ENCODE results near the gene GBP3.
"Not testable (repeated sequence)": the region's sequence is repeated elsewhere in the genome, so short reads cannot be mapped to it uniquely, and the experiment has no call there.

Gene GBP3

DNA sequence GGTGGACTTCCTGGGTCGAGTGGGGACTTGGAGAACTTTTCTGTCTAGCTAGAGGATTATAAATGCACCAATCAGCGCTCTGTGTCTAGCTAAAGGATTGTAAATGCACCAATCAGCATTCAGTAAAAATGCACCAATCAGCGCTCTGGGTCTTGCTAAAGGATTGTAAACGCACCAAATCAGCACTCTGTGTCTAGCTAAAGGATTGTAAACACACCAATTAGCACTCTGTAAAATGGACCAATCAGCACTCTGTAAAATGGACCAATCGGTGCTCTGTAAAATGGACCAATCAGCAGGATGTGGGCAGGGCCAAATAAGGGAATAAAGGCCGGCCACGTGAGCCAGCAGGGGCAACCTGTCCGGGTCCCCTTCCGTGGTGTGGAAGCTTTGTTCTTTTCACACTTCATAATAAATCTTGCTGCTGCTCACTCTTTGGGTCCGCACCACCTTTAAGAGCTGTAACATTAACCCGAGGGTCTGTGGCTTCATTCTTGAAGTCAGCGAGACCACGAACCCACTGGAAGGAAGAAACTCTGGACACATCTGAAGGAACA lies 48.0 kb downstream of the GBP3 start:
- not testable (repeated sequence) for DNase-seq

DNA sequence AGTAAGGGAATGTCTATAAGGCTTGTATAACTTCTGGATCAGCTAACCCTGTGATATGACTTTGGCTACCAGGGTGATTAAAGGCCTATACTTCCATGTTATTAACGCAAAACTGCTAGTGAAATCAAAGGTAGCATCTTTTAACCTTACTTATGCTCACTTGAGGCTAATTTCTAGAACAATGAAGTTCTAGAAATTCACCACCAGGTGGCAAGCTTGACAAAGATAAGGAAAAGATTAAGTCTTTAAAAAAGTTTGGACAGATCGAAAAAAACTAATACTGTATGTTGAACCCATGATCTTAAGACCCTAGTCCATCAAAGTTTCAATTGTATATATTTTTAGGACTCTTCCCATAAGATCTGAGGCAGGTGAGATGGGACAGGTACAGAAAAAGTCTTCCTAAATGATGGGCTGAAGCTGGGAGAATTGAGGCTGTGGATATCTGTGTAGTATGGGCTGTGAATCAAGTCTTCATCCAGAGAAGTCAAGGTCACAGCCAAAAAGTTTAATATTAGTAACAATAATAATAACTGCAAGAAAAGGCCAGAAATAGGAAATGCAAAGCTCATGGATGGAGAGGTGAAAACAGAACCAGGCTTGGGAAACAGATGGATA lies 49.0 kb downstream of the GBP3 start:
- DNase-seq, result peak; percentile 40

DNA sequence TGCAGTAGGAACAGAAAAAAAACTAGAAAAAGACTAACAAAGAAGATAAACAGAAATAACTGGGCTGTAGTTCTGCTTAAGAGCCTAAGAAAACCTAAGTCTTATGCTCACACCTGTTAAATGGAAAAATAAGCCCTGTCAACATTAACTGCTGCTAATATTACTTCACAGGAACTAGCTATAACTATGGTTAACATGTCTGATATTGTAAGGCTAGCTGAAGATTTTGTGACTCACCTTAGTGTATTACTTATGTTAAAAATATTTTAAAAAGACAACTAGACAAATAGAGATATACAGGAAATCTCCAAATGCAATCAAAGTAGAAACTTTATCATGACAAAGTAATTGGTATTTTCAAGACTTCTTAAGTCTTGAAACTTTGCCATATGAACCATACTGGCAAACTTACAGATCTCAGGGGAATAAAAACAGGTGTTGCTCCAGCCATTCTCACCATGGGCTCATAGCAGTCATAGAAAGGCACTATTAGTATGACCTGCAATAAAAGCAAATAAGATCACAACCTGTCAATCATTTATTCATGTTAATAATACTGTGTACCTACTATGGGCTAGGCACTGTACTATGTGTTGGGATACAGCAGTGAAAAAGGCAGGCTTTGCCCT lies 60.9 kb downstream of the GBP3 start:
- no peak for DNase-seq

DNA sequence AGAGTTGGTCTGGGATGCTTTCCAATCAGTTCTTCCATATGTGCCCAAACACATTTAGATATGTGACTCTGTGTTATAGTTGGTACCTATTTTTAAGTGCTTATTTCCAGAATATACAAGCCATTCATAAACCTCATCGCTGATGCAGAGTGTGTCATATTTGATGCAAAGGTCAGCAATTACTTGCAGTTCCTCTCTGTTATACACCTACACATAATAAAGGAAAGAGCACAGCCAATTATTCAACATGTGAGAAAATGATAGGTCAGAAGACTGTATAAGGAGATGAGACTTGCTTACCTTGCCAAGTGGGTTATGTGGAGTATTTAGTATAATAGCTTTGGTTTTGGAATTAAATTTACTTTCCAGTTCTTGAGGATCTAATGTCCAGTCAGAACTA lies 61.6 kb downstream of the GBP3 start:
- no peak for DNase-seq

Measured in HCEC 1CT (cell line).